NCI-H2227 treated with DMSO at 0.1 percent for 48 hours (cell line): ENCODE data around the gene DDX56.
"Not testable (repeated sequence)": the region's sequence is repeated elsewhere in the genome, so short reads cannot be mapped to it uniquely, and the experiment has no call there.

Experiments used
- DNase-seq: peaks from one replicate; lab custom pipeline; 2025; lab: John Stamatoyannopoulos, UW

Gene DDX56

GRCh38 chr7:44562622-44562962, 11.1 kb downstream of the DDX56 start:
- DNase-seq: not testable (repeated sequence)

GRCh38 chr7:44561962-44562621, 11.6 kb downstream of the DDX56 start:
- no peak for DNase-seq

GRCh38 chr7:44561481-44561880, 12.2 kb downstream of the DDX56 start:
- DNase-seq: no peak

GRCh38 chr7:44559485-44559884, 14.2 kb downstream of the DDX56 start:
- DNase-seq: no peak

- no peak for DNase-seq
Measured at GRCh38 chr7:44557485-44557884, 16.2 kb downstream of the DDX56 start.

GRCh38 chr7:44555350-44555749, 18.4 kb downstream of the DDX56 start:
- no peak for DNase-seq

- DNase-seq: not testable (repeated sequence)
Measured at GRCh38 chr7:44552473-44553005, 21.2 kb downstream of the DDX56 start.

GRCh38 chr7:44549457-44549856, 24.3 kb downstream of the DDX56 start:
- no peak for DNase-seq

GRCh38 chr7:44548893-44549292, 24.8 kb downstream of the DDX56 start:
- DNase-seq: no peak

- DNase-seq: no peak
Measured at GRCh38 chr7:44547536-44548231, 26.0 kb downstream of the DDX56 start.

- no peak for DNase-seq
Measured at GRCh38 chr7:44541876-44542610, 31.7 kb downstream of the DDX56 start.

GRCh38 chr7:44541028-44541869, 32.5 kb downstream of the DDX56 start, which contains the start of gene NPC1L1:
TSS of gene NPC1L1 (minus strand) at chr7:44541330. CDS start at chr7:44541259, 71 bp downstream.
- no peak for DNase-seq

GRCh38 chr7:44540592-44541027, 33.1 kb downstream of the DDX56 start:
- DNase-seq: no peak

GRCh38 chr7:44539669-44540506, 33.8 kb downstream of the DDX56 start:
- DNase-seq: no peak

- DNase-seq: no peak
Measured at GRCh38 chr7:44538798-44539668, 34.7 kb downstream of the DDX56 start.

GRCh38 chr7:44538093-44538797, 35.5 kb downstream of the DDX56 start:
- DNase-seq: no peak

- no peak for DNase-seq
Measured at GRCh38 chr7:44537442-44537841, 36.3 kb downstream of the DDX56 start.

GRCh38 chr7:44536090-44536489, 37.6 kb downstream of the DDX56 start:
- no peak for DNase-seq
